PC-9 (cell line): Measurements from ENCODE around the gene NAPG. TPM values are rescaled to one million over a fixed set of nuclear protein-coding genes. Genes with fewer than 3 reads are reported as not detected.
"Not testable (repeated sequence)": the region's sequence is repeated elsewhere in the genome, so short reads cannot be mapped to it uniquely, and the experiment has no call there.

Experiments used
- BruUV-seq: library from RNA; stranded (reverse); fragments of 400-500 nt; replicated peaks from 2 replicates; lab custom pipeline; 2021; lab: Mats Ljungman, UMichigan
- CTCF ChIA-PET: fragments of 300-600 bp; sonication (Branson Sonifier 250); formaldehyde crosslinking; loops from one replicate; lab custom pipeline; 2022; ENCODE audit warnings: antibody characterized with exemption; lab: Charles Lee
- POLR2A ChIA-PET: fragments of 300-600 bp; sonication (Branson Sonifier 250); formaldehyde crosslinking; loops from one replicate; lab custom pipeline; 2022; ENCODE audit warnings: antibody characterized with exemption; ENCODE audit not compliant: unreplicated experiment; lab: Charles Lee
- DNase-seq, 2 experiments: peaks; one replicate each; pipeline versions ENCODE4 v3.0.0 to v3.0.0-alpha.2; 2015 to 2022; ENCODE audit warnings: mixed read lengths in 1 of 2
- H2AFZ ChIP-seq: fragments of 200-600 bp; sonication (generic); 2 replicates; pipeline ENCODE4 v1.8.1; 2017; ENCODE audit warnings: antibody characterized with exemption
- H3F3A ChIP-seq: fragments of 200-600 bp; sonication (generic); 2 replicates; pipeline ENCODE4 v1.8.1; 2017; ENCODE audit warnings: antibody characterized with exemption, mild to moderate bottlenecking, low read depth; ENCODE audit not compliant: insufficient read depth
- H3K27ac ChIP-seq: fragments of 200-600 bp; sonication (generic); 2 replicates; pipeline ENCODE4 v1.6.1; 2016; ENCODE audit warnings: mixed run types
- H3K27me3 ChIP-seq: fragments of 200-600 bp; sonication (generic); 2 replicates; pipeline ENCODE4 v1.6.1; 2016; ENCODE audit warnings: low read depth, mixed run types; ENCODE audit not compliant: insufficient read depth
- H3K36me3 ChIP-seq: fragments of 200-600 bp; sonication (generic); 2 replicates; pipeline ENCODE4 v1.6.1; 2016; ENCODE audit warnings: low read depth, mixed run types
- H3K4me1 ChIP-seq: fragments of 200-600 bp; sonication (generic); replicated peaks from 2 replicates; pipeline ENCODE4 v1.6.1; 2016; ENCODE audit warnings: mixed run types; ENCODE audit not compliant: insufficient read depth
- H3K4me2 ChIP-seq: fragments of 200-600 bp; sonication (generic); 2 replicates; pipeline ENCODE4 v1.6.1; 2017; ENCODE audit warnings: mixed run types
- H3K4me3 ChIP-seq: fragments of 200-600 bp; sonication (generic); 2 replicates; pipeline ENCODE4 v1.6.1; 2016; ENCODE audit warnings: mixed run types
- H3K79me2 ChIP-seq: fragments of 200-600 bp; sonication (generic); 2 replicates; pipeline ENCODE4 v1.6.1; 2017; ENCODE audit warnings: low read depth, mixed run types
- H3K9me2 ChIP-seq: fragments of 200-600 bp; sonication (generic); 2 replicates; pipeline ENCODE4 v1.8.1; 2017; ENCODE audit warnings: mild to moderate bottlenecking; ENCODE audit not compliant: insufficient read depth
- H3K9me3 ChIP-seq: fragments of 200-600 bp; sonication (generic); 2 replicates; pipeline ENCODE4 v1.8.1; 2016; ENCODE audit warnings: low read depth; ENCODE audit not compliant: insufficient read depth
- H4K20me1 ChIP-seq: fragments of 200-600 bp; sonication (generic); 2 replicates; pipeline ENCODE4 v1.8.1; 2017; ENCODE audit not compliant: insufficient read depth
- CTCF ChIP-seq: fragments of 200-600 bp; sonication (generic); conservative IDR thresholded peaks from 2 replicates; pipeline ENCODE4 v1.6.1; 2017; ENCODE audit warnings: mixed run types, antibody characterized with exemption, mild to moderate bottlenecking, moderate library complexity
- EZH2 ChIP-seq: fragments of 200-600 bp; sonication (generic); IDR thresholded peaks from 2 replicates; pipeline ENCODE4 v1.8.0; 2017; ENCODE audit warnings: antibody characterized with exemption, low read depth
- intact Hi-C: fragments of 100-400 bp; cut with micrococcal nuclease; formaldehyde crosslinking; loops from one replicate; pipeline ENCODE4 v1.10.0; 2022; ENCODE audit not compliant: unreplicated experiment
- total RNA-seq: library from RNA; stranded (reverse); gene quantifications from 2 replicates; pipeline ENCODE4 v1.2.3, GENCODE V29; 2021

Gene NAPG
- total RNA-seq, 1 experiment from 2014 or later, result 28.1 TPM

DNA sequence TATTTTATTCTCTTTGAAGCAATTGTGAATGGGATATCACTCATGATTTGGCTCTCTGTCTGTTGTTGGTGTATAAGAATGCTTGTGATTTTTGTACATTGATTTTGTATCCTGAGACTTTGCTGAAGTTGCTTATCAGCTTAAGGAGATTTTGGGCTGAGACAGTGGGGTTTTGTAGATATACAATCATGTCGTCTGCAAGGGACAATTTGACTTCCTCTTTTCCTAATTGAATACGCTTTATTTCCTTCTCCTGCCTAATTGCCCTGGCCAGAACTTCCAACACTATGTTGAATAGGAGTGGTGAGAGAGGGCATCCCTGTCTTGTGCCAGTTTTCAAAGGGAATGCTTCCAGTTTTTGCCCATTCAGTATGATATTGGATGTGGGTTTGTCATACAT is 48.6 kb downstream of the NAPG start:
- H4K20me1 ChIP-seq, H3K4me1 ChIP-seq, H3K36me3 ChIP-seq, H3K79me2 ChIP-seq, H3K27ac ChIP-seq, H3K9me3 ChIP-seq, H3K4me3 ChIP-seq, BruUV-seq, H3K9me2 ChIP-seq, intact Hi-C loops, POLR2A ChIA-PET, DNase-seq, CTCF ChIA-PET, H3K4me2 ChIP-seq, H3F3A ChIP-seq, H2AFZ ChIP-seq: not testable (repeated sequence)
- H3K27me3 ChIP-seq, result peaks cover 17% of the 10 kb centered on the region

GRCh38 chr18:10577842-10578572 is 52.2 kb downstream of the NAPG start:
- H3K79me2 ChIP-seq, H3K36me3 ChIP-seq, POLR2A ChIA-PET, H4K20me1 ChIP-seq, H3K9me3 ChIP-seq, BruUV-seq, H3K4me1 ChIP-seq, CTCF ChIA-PET, H3K9me2 ChIP-seq, H3F3A ChIP-seq, H3K4me3 ChIP-seq, intact Hi-C loops, H3K4me2 ChIP-seq, H2AFZ ChIP-seq, H3K27ac ChIP-seq: not testable (repeated sequence)
- peak in 1 of 2 experiments; percentile 21 for DNase-seq
- H3K27me3 ChIP-seq, result peaks cover 12% of the 10 kb centered on the region; the same call in 1 of the 2 replicates

GRCh38 chr18:10578573-10578899 is 52.7 kb downstream of the NAPG start:
- H3K9me3 ChIP-seq, H2AFZ ChIP-seq, H4K20me1 ChIP-seq, H3K36me3 ChIP-seq, intact Hi-C loops, H3K79me2 ChIP-seq, DNase-seq, H3K27ac ChIP-seq, H3K4me2 ChIP-seq, H3F3A ChIP-seq, H3K4me1 ChIP-seq, POLR2A ChIA-PET, BruUV-seq, H3K9me2 ChIP-seq, CTCF ChIA-PET, H3K4me3 ChIP-seq: not testable (repeated sequence)
- peaks cover 14% of the 10 kb centered on the region; the same call in 1 of the 2 replicates for H3K27me3 ChIP-seq

- TF ChIP-seq CTCF, result no peak
- no peak for TF ChIP-seq EZH2
- no peaks in the 10 kb centered on the region for H3K4me1 ChIP-seq
- H4K20me1 ChIP-seq, result no peaks in the 10 kb centered on the region
- H3F3A ChIP-seq, result no peaks in the 10 kb centered on the region
- no peaks in the 10 kb centered on the region for H3K79me2 ChIP-seq
- H3K9me2 ChIP-seq, result no peaks in the 10 kb centered on the region
- DNase-seq, result no peak
- H2AFZ ChIP-seq, result no peak overlapping the region
- intact Hi-C loops, result no loop called here
- H3K27me3 ChIP-seq, result peaks cover 14% of the 10 kb centered on the region; the same call in 1 of the 2 replicates
- ChIA-PET CTCF (no interaction called here), POLR2A (no interaction called here)
- no peaks in the 10 kb centered on the region for H3K36me3 ChIP-seq
- H3K4me3 ChIP-seq, result no peak overlapping the region
- BruUV-seq, result no TSS peak
- H3K27ac ChIP-seq, result no peak overlapping the region
- no peak overlapping the region for H3K4me2 ChIP-seq
- no peaks in the 10 kb centered on the region for H3K9me3 ChIP-seq
These were observed 53.4 kb downstream of the NAPG start for GRCh38 chr18:10579079-10579867.
